Stomach (tissue), 4 donors: Measurements from ENCODE around the gene RPL38.

ENCODE experiments used
- EP300 ChIP-seq: sonication (generic); formaldehyde crosslinking; IDR thresholded peaks from one replicate; pipeline ENCODE4 v1.6.1; 2017; ENCODE audit warnings: antibody characterized with exemption
- POLR2A ChIP-seq, 4 donors: fragments of 450-650 bp; IDR thresholded peaks; one replicate each; pipeline ENCODE4 v1.6.1; 2016; ENCODE audit warnings: antibody characterized with exemption in 4 of 4, control low read depth in 2 of 4, mild to moderate bottlenecking in 1 of 4, moderate library complexity in 1 of 4
- POLR2AphosphoS5 ChIP-seq, 3 donors: sonication (generic); formaldehyde crosslinking; IDR thresholded peaks; one replicate each; pipeline ENCODE4 v1.6.1; 2016; ENCODE audit warnings: antibody characterized with exemption in 3 of 3
- TF ChIP-seq, protein P1 (sequence below), 7 experiments: fragments of 450-650 bp in 4 of 7; fragments of 200-600 bp in 3 of 7; sonication (generic) in 3 of 7; IDR thresholded peaks; one replicate each; pipeline ENCODE4 v1.5.1; 2016 to 2019; ENCODE audit warnings: antibody characterized with exemption in 7 of 7, control low read depth in 2 of 7, mild to moderate bottlenecking in 1 of 7

DNA sequence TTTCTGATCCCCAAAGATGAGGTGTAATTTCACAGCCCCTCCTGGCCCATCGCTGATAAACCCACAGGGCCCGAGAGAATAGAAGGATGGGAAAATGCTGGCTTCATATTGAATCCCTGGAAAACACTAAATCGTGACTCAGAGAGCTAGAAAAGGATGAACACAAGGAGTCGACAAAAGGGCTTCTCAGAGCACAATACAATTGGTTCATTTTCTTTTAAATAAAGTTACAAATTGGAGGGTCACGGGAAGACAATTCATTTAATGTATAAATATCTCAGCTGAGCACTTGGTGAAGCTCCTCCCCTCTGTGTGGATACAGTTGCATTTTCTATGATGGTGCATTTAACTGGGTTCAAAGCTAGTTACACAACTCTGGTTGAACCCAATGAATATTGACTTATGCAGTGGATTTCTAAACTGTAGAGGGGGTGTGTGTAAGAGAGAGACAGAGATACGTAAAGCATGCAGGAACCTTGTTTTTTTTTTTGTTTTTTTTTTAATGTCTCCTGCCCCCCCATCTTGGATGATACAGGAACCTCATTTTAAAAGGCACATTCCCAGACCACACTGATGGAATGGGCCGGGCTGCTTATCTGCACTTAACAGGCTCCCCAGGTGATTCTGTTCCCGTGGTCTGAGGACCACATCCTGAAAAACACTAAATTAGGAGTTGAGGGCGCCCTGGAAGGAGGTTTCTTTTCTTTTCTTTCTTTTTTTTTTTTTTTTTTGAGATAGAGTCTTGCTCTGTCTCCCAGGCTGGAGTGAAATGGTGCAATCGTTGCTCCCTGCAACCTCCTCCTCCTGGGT lies 24.0 kb downstream of the RPL38 start:
- TF ChIP-seq, protein P1, sequence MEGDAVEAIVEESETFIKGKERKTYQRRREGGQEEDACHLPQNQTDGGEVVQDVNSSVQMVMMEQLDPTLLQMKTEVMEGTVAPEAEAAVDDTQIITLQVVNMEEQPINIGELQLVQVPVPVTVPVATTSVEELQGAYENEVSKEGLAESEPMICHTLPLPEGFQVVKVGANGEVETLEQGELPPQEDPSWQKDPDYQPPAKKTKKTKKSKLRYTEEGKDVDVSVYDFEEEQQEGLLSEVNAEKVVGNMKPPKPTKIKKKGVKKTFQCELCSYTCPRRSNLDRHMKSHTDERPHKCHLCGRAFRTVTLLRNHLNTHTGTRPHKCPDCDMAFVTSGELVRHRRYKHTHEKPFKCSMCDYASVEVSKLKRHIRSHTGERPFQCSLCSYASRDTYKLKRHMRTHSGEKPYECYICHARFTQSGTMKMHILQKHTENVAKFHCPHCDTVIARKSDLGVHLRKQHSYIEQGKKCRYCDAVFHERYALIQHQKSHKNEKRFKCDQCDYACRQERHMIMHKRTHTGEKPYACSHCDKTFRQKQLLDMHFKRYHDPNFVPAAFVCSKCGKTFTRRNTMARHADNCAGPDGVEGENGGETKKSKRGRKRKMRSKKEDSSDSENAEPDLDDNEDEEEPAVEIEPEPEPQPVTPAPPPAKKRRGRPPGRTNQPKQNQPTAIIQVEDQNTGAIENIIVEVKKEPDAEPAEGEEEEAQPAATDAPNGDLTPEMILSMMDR (IDR thresholded peaks at IDR 0.05): no peak
- TF ChIP-seq POLR2A (IDR thresholded peaks at IDR 0.05) (no peak), POLR2AphosphoS5 (IDR thresholded peaks at IDR 0.05) (no peak), EP300 (no peak)
